C4-2B (cell line): ENCODE data around the gene SLC6A9.

Source experiments
- ZFX ChIP-seq: fragments of 450-650 bp; IDR thresholded peaks from 2 replicates; pipeline ENCODE4 v1.6.1; 2017
- TF ChIP-seq, protein P1 (sequence below): fragments of 450-650 bp; conservative IDR thresholded peaks from 2 replicates; pipeline ENCODE4 v1.5.1; 2017; ENCODE audit warnings: mild to moderate bottlenecking

GRCh38 chr1:43947061-43947873 lies 84.0 kb downstream of the SLC6A9 start:
- TF ChIP-seq, protein P1, sequence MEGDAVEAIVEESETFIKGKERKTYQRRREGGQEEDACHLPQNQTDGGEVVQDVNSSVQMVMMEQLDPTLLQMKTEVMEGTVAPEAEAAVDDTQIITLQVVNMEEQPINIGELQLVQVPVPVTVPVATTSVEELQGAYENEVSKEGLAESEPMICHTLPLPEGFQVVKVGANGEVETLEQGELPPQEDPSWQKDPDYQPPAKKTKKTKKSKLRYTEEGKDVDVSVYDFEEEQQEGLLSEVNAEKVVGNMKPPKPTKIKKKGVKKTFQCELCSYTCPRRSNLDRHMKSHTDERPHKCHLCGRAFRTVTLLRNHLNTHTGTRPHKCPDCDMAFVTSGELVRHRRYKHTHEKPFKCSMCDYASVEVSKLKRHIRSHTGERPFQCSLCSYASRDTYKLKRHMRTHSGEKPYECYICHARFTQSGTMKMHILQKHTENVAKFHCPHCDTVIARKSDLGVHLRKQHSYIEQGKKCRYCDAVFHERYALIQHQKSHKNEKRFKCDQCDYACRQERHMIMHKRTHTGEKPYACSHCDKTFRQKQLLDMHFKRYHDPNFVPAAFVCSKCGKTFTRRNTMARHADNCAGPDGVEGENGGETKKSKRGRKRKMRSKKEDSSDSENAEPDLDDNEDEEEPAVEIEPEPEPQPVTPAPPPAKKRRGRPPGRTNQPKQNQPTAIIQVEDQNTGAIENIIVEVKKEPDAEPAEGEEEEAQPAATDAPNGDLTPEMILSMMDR: no peak
- TF ChIP-seq ZFX: no peak
